ENCODE data around the gene SLC6A19. TPM values are rescaled to one million over a fixed set of nuclear protein-coding genes. Genes with fewer than 3 reads are reported as not detected.

The SLC6A19 gene
- total RNA-seq, 1 donor from 2014 or later = not detected

GRCh38 chr5:1261643-1262042 lies 60.2 kb downstream of the SLC6A19 start:
- Histone ChIP-seq H3K36me3 (no peaks in the 10 kb centered on the region), H3K27me3 (no peaks in the 10 kb centered on the region), H3K9me3 (peaks cover 0 to 4% of the 10 kb centered on the region in 2 donors), H3K27ac (no peak overlapping the region), H3K4me3 (no peak overlapping the region), H3K4me1 (no peaks in the 10 kb centered on the region)
- intact Hi-C loops (cut with DNase I) = no loop called here
- DNase-seq (ENCODE audit: low spot score in 2 of 2) = no peak
- no peak for TF ChIP-seq CTCF (IDR thresholded peaks at IDR 0.05)

- Histone ChIP-seq H3K27me3 (no peaks in the 10 kb centered on the region), H3K4me1 (no peaks in the 10 kb centered on the region), H3K4me3 (no peak overlapping the region), H3K27ac (no peak overlapping the region), H3K9me3 (peaks cover 0 to 4% of the 10 kb centered on the region in 2 donors), H3K36me3 (no peaks in the 10 kb centered on the region)
- no peak for DNase-seq (ENCODE audit: low spot score in 2 of 2)
- TF ChIP-seq CTCF (IDR thresholded peaks at IDR 0.05) = no peak
- intact Hi-C loops (cut with DNase I) = no loop called here
Measured at GRCh38 chr5:1262381-1262780, 61.0 kb downstream of the SLC6A19 start.

GRCh38 chr5:1264211-1264610 lies 62.8 kb downstream of the SLC6A19 start:
- no peak for DNase-seq (ENCODE audit: low spot score in 2 of 2)
- TF ChIP-seq CTCF (IDR thresholded peaks at IDR 0.05) = no peak
- Histone ChIP-seq H3K36me3 (no peaks in the 10 kb centered on the region), H3K4me1 (no peaks in the 10 kb centered on the region), H3K27ac (no peak overlapping the region), H3K27me3 (no peaks in the 10 kb centered on the region), H3K4me3 (no peak overlapping the region), H3K9me3 (peaks cover 0 to 4% of the 10 kb centered on the region in 2 donors)
- intact Hi-C loops (cut with DNase I) = no loop called here

- Histone ChIP-seq H3K9me3 (peaks cover 0 to 4% of the 10 kb centered on the region in 2 donors), H3K4me1 (no peaks in the 10 kb centered on the region), H3K27ac (no peak overlapping the region), H3K4me3 (no peak overlapping the region), H3K27me3 (no peaks in the 10 kb centered on the region), H3K36me3 (no peaks in the 10 kb centered on the region)
- intact Hi-C loops (cut with DNase I) = no loop called here
- DNase-seq (ENCODE audit: low spot score in 2 of 2) = no peak
- TF ChIP-seq CTCF (IDR thresholded peaks at IDR 0.05) = no peak
Measured at GRCh38 chr5:1265026-1265425, 63.6 kb downstream of the SLC6A19 start.

GRCh38 chr5:1265461-1266455 lies 64.4 kb downstream of the SLC6A19 start:
- Histone ChIP-seq H3K4me1 (no peaks in the 10 kb centered on the region), H3K36me3 (no peaks in the 10 kb centered on the region), H3K27me3 (no peaks in the 10 kb centered on the region), H3K9me3 (peaks cover 0 to 4% of the 10 kb centered on the region in 2 donors), H3K4me3 (no peak overlapping the region), H3K27ac (no peak overlapping the region)
- TF ChIP-seq CTCF (IDR thresholded peaks at IDR 0.05) = no peak
- intact Hi-C loops (cut with DNase I) = no loop called here
- no peak for DNase-seq (ENCODE audit: low spot score in 2 of 2)

Data from ascending aorta (tissue), 2 donors.